Measurements from ENCODE around the gene RPS5. TPM values are rescaled to one million over a fixed set of nuclear protein-coding genes. Genes with fewer than 3 reads are reported as not detected.

RPS5 gene
- total and polyA plus RNA-seq, 3 donors from 2014 or later = 437 to 1,004 (median 746) TPM

- peaks cover 19% of the 10 kb centered on the region for H3K4me1 ChIP-seq
- H3K36me3 ChIP-seq (ENCODE audit: low read depth, missing control alignments) = no peaks in the 10 kb centered on the region
- no peaks in the 10 kb centered on the region for H3K9me3 ChIP-seq
- peak within 1 kb of the TSS; percentile 79 to 80 for H3K4me3 ChIP-seq
- H3K27me3 ChIP-seq = no peaks in the 10 kb centered on the region
- peak within 1 kb of the TSS; percentile 83 to 95 for H3K27ac ChIP-seq
- DNase-seq = peak; percentile 99
- 0% methylated on average over 32 to 45 of the region's 83 CpGs for WGBS, 2 donors
- no peak for TF ChIP-seq POLR2A (IDR thresholded peaks at IDR 0.05)
- intact Hi-C loops (cut with DNase I; ENCODE audit: low total_unique reads) = no loop called here
These were observed 6.2 kb upstream of the RPS5 start, which contains the start of gene ZNF837 for GRCh38 chr19:58380662-58381459. Gene ZNF837, minus strand, starts transcription at chr19:58381030. Its CDS starts 11,698 bp downstream, at chr19:58369332.

- Histone ChIP-seq H3K9me3 (no peaks in the 10 kb centered on the region), H3K36me3 (ENCODE audit: low read depth, missing control alignments) (no peaks in the 10 kb centered on the region), H3K27me3 (no peaks in the 10 kb centered on the region), H3K4me3 (peak overlapping the region; percentile 79 to 80), H3K4me1 (peaks cover 24% of the 10 kb centered on the region), H3K27ac (peak overlapping the region in 1 of 2 donors; percentile 57)
- intact Hi-C loops (cut with DNase I; ENCODE audit: low total_unique reads) = no loop called here
- TF ChIP-seq CTCF (IDR thresholded peaks at IDR 0.05) (no peak), POLR2A (IDR thresholded peaks at IDR 0.05) (no peak)
- 19 to 32% methylated on average over 26 of the region's 26 CpGs for WGBS, 2 donors
- DNase-seq = no peak
These were observed 5.4 kb upstream of the RPS5 start for GRCh38 chr19:58381460-58382212.

GRCh38 chr19:58382997-58383603 is 4.0 kb upstream of the RPS5 start:
- no peak for DNase-seq
- Histone ChIP-seq H3K9me3 (no peaks in the 10 kb centered on the region), H3K27me3 (no peaks in the 10 kb centered on the region), H3K4me3 (no peak overlapping the region), H3K27ac (no peak overlapping the region), H3K4me1 (peaks cover 30% of the 10 kb centered on the region), H3K36me3 (ENCODE audit: low read depth, missing control alignments) (no peaks in the 10 kb centered on the region)
- intact Hi-C loops (cut with DNase I; ENCODE audit: low total_unique reads) = no loop called here
- TF ChIP-seq CTCF (IDR thresholded peaks at IDR 0.05) = no peak
- TF ChIP-seq POLR2A (IDR thresholded peaks at IDR 0.05) = no peak
- 91% methylated on average over 6 of the region's 6 CpGs; no CpG with 5 or more reads in 1 of the 2 donors for WGBS, 2 donors

DNA sequence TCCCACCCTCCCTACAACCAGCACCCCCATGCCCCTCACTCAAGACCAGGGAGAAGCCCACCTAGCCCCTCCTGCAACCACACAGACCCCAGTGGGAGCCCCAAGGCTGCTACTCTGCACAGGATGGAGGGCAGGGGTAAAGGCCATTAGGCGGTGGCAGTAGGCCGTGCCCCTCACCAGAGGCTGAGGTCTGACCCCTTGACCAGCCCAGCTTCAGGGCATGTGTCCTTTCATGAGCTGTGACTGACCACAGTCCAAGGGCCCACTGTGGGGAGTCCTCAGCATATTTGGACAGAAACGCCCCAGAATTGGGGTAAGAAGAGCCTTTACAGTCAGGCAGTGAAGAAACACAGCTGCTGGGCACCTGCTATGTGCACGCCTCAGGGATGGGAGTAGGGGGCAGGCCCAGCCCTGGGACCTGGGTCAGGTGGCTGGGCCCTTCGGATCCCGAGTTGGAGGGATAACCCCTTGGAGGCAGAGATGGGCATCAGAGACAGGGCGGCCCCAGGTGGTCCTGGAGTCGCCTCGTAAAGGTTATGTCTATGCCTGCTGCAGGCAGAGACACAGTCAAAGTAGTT is 1.7 kb upstream of the RPS5 start:
- DNase-seq = no peak
- no peak overlapping the region for H3K4me3 ChIP-seq
- intact Hi-C loops (cut with DNase I; ENCODE audit: low total_unique reads) = no loop called here

More for the DNA sequence above, 1.7 kb upstream of the RPS5 start:
- Histone ChIP-seq H3K36me3 (ENCODE audit: low read depth, missing control alignments) (no peaks in the 10 kb centered on the region), H3K9me3 (no peaks in the 10 kb centered on the region), H3K27me3 (no peaks in the 10 kb centered on the region), H3K4me1 (peaks cover 28% of the 10 kb centered on the region), H3K27ac (peak overlapping the region; percentile 91 to 95)
- WGBS, 2 donors = 57 to 66% methylated on average over 5 to 9 of the region's 9 CpGs
- TF ChIP-seq CTCF (IDR thresholded peaks at IDR 0.05) (no peak), POLR2A (IDR thresholded peaks at IDR 0.05) (no peak)

All from testis (tissue), 3 donors.